Measurements from ENCODE around the gene NAT8L. TPM values are rescaled to one million over a fixed set of nuclear protein-coding genes. Genes with fewer than 3 reads are reported as not detected.
A peak's percentile ranks its signal among the peaks of the same experiment; 100 is the strongest.

The NAT8L gene
- total and polyA plus RNA-seq, 2 of the 4 experiments (the other 2 are of a cell fraction): 0.05 TPM; not detected in 1

DNA sequence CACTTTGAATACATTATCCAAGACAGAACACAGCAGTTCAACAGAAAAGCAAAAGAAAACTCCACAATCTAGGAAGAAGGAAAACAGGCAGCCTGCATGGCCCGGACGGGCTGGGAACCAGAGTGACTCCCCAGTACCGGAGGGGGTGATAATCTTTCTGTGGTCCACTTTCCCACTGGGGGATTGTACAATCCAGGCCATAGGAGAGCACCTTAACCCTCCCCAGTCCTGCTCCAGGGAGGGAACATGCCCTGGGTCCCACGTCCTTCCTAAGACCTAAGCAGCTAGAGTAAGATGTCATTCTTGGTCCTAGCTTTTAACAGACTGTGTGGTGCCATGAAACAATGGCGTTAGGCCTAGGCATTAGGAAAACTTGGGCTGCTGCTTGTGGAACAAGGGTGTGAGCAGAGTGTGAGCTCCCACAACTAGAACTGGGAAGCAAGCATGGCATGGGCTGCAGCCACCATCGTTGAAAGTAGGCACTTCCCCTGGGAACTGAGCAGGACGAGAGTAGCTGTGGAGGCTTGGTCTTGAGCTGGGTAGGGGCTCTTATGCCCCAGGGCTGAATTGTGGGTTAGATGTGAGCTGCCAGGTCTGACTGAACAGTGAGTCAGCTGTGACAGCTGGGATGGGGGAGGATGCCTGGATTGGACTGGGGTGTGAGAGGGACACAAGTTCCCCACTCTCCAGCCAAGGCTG lies 42.4 kb downstream of the NAT8L start:
- Histone ChIP-seq H3K9me1 (ENCODE audit: insufficient read depth, low read length) (peaks cover 7% of the 10 kb centered on the region; the same call in 1 of the 2 replicates), H3K4me3 (ENCODE audit: insufficient read depth, low read depth, low read length) (no peak overlapping the region), H4K5ac (ENCODE audit: low read depth, low read length) (no peak overlapping the region), H2AK5ac (ENCODE audit: low read depth, low read length) (no peak overlapping the region), H3K18ac (ENCODE audit: low read depth, low read length) (no peak overlapping the region), H3K23ac (ENCODE audit: low read depth, low read length) (no peak overlapping the region), H2AK9ac (replicated peaks; ENCODE audit: low read depth, low read length, poor library complexity) (peak overlapping the region; percentile 8), H3K9ac (ENCODE audit: low read depth, low read length) (no peak overlapping the region), H3K79me1 (ENCODE audit: low read depth in 1 of 2, low read length in 2 of 2) (no peaks in the 10 kb centered on the region), H3K4me1 (ENCODE audit: control insufficient read depth, insufficient read depth, low read length) (peaks cover 3% of the 10 kb centered on the region; the same call in 1 of the 2 replicates), H4K20me1 (ENCODE audit: insufficient read depth, low read length) (no peaks in the 10 kb centered on the region), H3K27me3 (ENCODE audit: control insufficient read depth, insufficient read depth, low read length) (no peaks in the 10 kb centered on the region; the same call in 1 of the 2 replicates), H2BK120ac (ENCODE audit: low read depth, low read length) (no peak overlapping the region), H3K4ac (ENCODE audit: low read depth, low read length) (no peak overlapping the region), H2BK5ac (ENCODE audit: low read depth, low read length, poor library complexity, severe bottlenecking) (no peak overlapping the region), H2BK15ac (ENCODE audit: low read depth, low read length) (no peak overlapping the region), H3K4me2 (ENCODE audit: low read depth, low read length) (no peak overlapping the region), H2AFZ (replicated peaks; ENCODE audit: low read length, poor library complexity) (peak overlapping the region; percentile 33), H3K14ac (replicated peaks; ENCODE audit: low read depth, low read length) (no peak overlapping the region), H4K8ac (ENCODE audit: low read depth in 2 of 2, low read length in 2 of 2) (no peak overlapping the region), H3K27ac (ENCODE audit: insufficient read depth, low read length) (no peak overlapping the region), H4K91ac (ENCODE audit: insufficient read depth, low read depth, low read length) (no peak overlapping the region), H2BK20ac (ENCODE audit: low read depth, low read length) (no peak overlapping the region), H3K9me3 (ENCODE audit: control insufficient read depth, insufficient read depth, low read length) (peaks cover 12% of the 10 kb centered on the region), H3K56ac (ENCODE audit: extremely low read depth, insufficient read depth, low read length) (no peak overlapping the region), H3K36me3 (ENCODE audit: control insufficient read depth, insufficient read depth, low read length) (no peaks in the 10 kb centered on the region)
- WGBS, 2 experiments (ENCODE audit: extremely low coverage in 2 of 2, insufficient read length in 1 of 2): no CpG with 5 or more reads among the region's 7 CpGs
- in situ Hi-C loops (cut with MboI; ENCODE audit: low sequenced_read_pairs): no loop called here
- DNase-seq: peak; percentile 48
- BruUV-seq (replicated peaks): no TSS peak
- POLR2A ChIA-PET (ENCODE audit: unreplicated experiment): interaction anchor here (0.6 kb wide), 1 partner anchor 135 kb away, joined by 6 read pairs; no protein-coding TSS in a partner anchor
- intact Hi-C loops (cut with micrococcal nuclease): no loop called here
- ATAC-seq (ENCODE audit: low read depth): peak; percentile 64
- CTCF ChIA-PET: interaction anchor here (1.2 kb wide), 1 partner anchor 18 kb away, joined by 3 read pairs; no protein-coding TSS in a partner anchor
- dilution Hi-C loops (cut with HindIII; ENCODE audit: low sequenced_read_pairs, unreplicated experiment): no loop called here
- TF ChIP-seq CEBPB (IDR thresholded peaks at IDR 0.05; ENCODE audit: low read depth, low read length) (no peak), BHLHE40 (IDR thresholded peaks at IDR 0.05; ENCODE audit: low read depth, low read length) (no peak), SMC3 (IDR thresholded peaks at IDR 0.05; ENCODE audit: low read depth, low read length) (no peak), RFX5 (IDR thresholded peaks at IDR 0.05; ENCODE audit: low read depth, low read length) (no peak), MAZ (IDR thresholded peaks at IDR 0.05; ENCODE audit: borderline replicate concordance, low read depth, low read length) (no peak), POLR2A (IDR thresholded peaks at IDR 0.05; ENCODE audit: low read depth, low read length) (no peak), RCOR1 (IDR thresholded peaks at IDR 0.05; ENCODE audit: insufficient replicate concordance, low read length) (no peak), CHD1 (IDR thresholded peaks at IDR 0.05; ENCODE audit: low read depth, low read length) (no peak), MXI1 (IDR thresholded peaks at IDR 0.05; ENCODE audit: borderline replicate concordance, low read depth, low read length) (no peak), FOS (IDR thresholded peaks at IDR 0.05; ENCODE audit: low read depth, low read length) (no peak), MAFK (IDR thresholded peaks at IDR 0.05; ENCODE audit: low read depth, low read length) (no peak), RAD21 (IDR thresholded peaks at IDR 0.05; ENCODE audit: low read length) (no peak)
- TF ChIP-seq, protein P1, sequence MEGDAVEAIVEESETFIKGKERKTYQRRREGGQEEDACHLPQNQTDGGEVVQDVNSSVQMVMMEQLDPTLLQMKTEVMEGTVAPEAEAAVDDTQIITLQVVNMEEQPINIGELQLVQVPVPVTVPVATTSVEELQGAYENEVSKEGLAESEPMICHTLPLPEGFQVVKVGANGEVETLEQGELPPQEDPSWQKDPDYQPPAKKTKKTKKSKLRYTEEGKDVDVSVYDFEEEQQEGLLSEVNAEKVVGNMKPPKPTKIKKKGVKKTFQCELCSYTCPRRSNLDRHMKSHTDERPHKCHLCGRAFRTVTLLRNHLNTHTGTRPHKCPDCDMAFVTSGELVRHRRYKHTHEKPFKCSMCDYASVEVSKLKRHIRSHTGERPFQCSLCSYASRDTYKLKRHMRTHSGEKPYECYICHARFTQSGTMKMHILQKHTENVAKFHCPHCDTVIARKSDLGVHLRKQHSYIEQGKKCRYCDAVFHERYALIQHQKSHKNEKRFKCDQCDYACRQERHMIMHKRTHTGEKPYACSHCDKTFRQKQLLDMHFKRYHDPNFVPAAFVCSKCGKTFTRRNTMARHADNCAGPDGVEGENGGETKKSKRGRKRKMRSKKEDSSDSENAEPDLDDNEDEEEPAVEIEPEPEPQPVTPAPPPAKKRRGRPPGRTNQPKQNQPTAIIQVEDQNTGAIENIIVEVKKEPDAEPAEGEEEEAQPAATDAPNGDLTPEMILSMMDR (conservative IDR thresholded peaks at IDR 0.05; ENCODE audit: low read depth, low read length): no peak
- TF ChIP-seq, protein P2, sequence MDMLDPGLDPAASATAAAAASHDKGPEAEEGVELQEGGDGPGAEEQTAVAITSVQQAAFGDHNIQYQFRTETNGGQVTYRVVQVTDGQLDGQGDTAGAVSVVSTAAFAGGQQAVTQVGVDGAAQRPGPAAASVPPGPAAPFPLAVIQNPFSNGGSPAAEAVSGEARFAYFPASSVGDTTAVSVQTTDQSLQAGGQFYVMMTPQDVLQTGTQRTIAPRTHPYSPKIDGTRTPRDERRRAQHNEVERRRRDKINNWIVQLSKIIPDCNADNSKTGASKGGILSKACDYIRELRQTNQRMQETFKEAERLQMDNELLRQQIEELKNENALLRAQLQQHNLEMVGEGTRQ (IDR thresholded peaks at IDR 0.05; ENCODE audit: low read depth, low read length): no peak
- TF ChIP-seq, protein P3, sequence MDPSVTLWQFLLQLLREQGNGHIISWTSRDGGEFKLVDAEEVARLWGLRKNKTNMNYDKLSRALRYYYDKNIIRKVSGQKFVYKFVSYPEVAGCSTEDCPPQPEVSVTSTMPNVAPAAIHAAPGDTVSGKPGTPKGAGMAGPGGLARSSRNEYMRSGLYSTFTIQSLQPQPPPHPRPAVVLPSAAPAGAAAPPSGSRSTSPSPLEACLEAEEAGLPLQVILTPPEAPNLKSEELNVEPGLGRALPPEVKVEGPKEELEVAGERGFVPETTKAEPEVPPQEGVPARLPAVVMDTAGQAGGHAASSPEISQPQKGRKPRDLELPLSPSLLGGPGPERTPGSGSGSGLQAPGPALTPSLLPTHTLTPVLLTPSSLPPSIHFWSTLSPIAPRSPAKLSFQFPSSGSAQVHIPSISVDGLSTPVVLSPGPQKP (IDR thresholded peaks at IDR 0.05; ENCODE audit: borderline replicate concordance, low read depth, low read length): no peak
